ENCODE measurements around the gene CCDC146.
"Not testable (repeated sequence)": the region's sequence is repeated elsewhere in the genome, so short reads cannot be mapped to it uniquely, and the experiment has no call there.

The CCDC146 gene

GRCh38 chr7:77320714-77321113 is 198.3 kb downstream of the CCDC146 start:
- no peak overlapping the region for H3K27ac ChIP-seq
- no peak for DNase-seq (ENCODE audit: low read depth, low spot score)

- no peak overlapping the region for H3K27ac ChIP-seq
- no peak for DNase-seq (ENCODE audit: low read depth, low spot score)
Measured at GRCh38 chr7:77321300-77321699, 198.9 kb downstream of the CCDC146 start.

- DNase-seq (ENCODE audit: low read depth, low spot score), result no peak
- H3K27ac ChIP-seq, result peak overlapping the region; percentile 57
Measured at GRCh38 chr7:77326131-77326530, 203.7 kb downstream of the CCDC146 start.

GRCh38 chr7:77327067-77327931 is 204.9 kb downstream of the CCDC146 start:
- peak; percentile 74 for DNase-seq (ENCODE audit: low read depth, low spot score)
- H3K27ac ChIP-seq, result peak overlapping the region; percentile 57

- DNase-seq (ENCODE audit: low read depth, low spot score), result no peak
- H3K27ac ChIP-seq, result peak overlapping the region; percentile 57
Measured at GRCh38 chr7:77327932-77328628, 205.7 kb downstream of the CCDC146 start.

GRCh38 chr7:77328669-77329068 is 206.3 kb downstream of the CCDC146 start:
- no peak for DNase-seq (ENCODE audit: low read depth, low spot score)
- H3K27ac ChIP-seq, result no peak overlapping the region

- H3K27ac ChIP-seq, result no peak overlapping the region
Measured at GRCh38 chr7:77329466-77330168, 207.2 kb downstream of the CCDC146 start.

GRCh38 chr7:77330169-77330882 is 207.9 kb downstream of the CCDC146 start:
- H3K27ac ChIP-seq, result no peak overlapping the region
- no peak for DNase-seq (ENCODE audit: low read depth, low spot score)

More at GRCh38 chr7:77329466-77330168, 207.2 kb downstream of the CCDC146 start:
- DNase-seq (ENCODE audit: low read depth, low spot score), result no peak

- no peak overlapping the region for H3K27ac ChIP-seq
- no peak for DNase-seq (ENCODE audit: low read depth, low spot score)
Measured at GRCh38 chr7:77331938-77332695, 209.7 kb downstream of the CCDC146 start.

GRCh38 chr7:77334039-77334438 is 211.6 kb downstream of the CCDC146 start:
- not testable (repeated sequence) for H3K27ac ChIP-seq; DNase-seq (ENCODE audit: low read depth, low spot score)

GRCh38 chr7:77335581-77335980 is 213.2 kb downstream of the CCDC146 start:
- DNase-seq (ENCODE audit: low read depth, low spot score), result no peak
- no peak overlapping the region for H3K27ac ChIP-seq

GRCh38 chr7:77337456-77337990 is 215.1 kb downstream of the CCDC146 start:
- H3K27ac ChIP-seq, result no peak overlapping the region
- DNase-seq (ENCODE audit: low read depth, low spot score), result no peak

GRCh38 chr7:77338260-77338659 is 215.8 kb downstream of the CCDC146 start:
- no peak for DNase-seq (ENCODE audit: low read depth, low spot score)
- H3K27ac ChIP-seq, result no peak overlapping the region

- no peak overlapping the region for H3K27ac ChIP-seq
- DNase-seq (ENCODE audit: low read depth, low spot score), result no peak
Measured at GRCh38 chr7:77338883-77339629, 216.6 kb downstream of the CCDC146 start.

- no peak overlapping the region for H3K27ac ChIP-seq
- DNase-seq (ENCODE audit: low read depth, low spot score), result no peak
Measured at GRCh38 chr7:77339726-77340125, 217.3 kb downstream of the CCDC146 start.
